GM12878 (cell line): ENCODE data around the gene ZNF227. TPM values are rescaled to one million over a fixed set of nuclear protein-coding genes. Genes with fewer than 3 reads are reported as not detected.

ENCODE experiments used
- EZH2 ChIP-seq: IDR thresholded peaks from 2 replicates; pipeline ENCODE4 v1.6.1; 2012; ENCODE audit warnings: low read depth, mild to moderate bottlenecking, control low read depth, inconsistent platforms, low read length, borderline replicate concordance; ENCODE audit not compliant: control insufficient read depth
- GATAD2B ChIP-seq: fragments of 450-650 bp; conservative IDR thresholded peaks from 2 replicates; pipeline ENCODE4 v1.6.1; 2017; ENCODE audit warnings: low read depth, mild to moderate bottlenecking, moderate library complexity
- JUNB ChIP-seq: IDR thresholded peaks from 2 replicates; pipeline ENCODE4 v1.6.1; 2016; ENCODE audit warnings: antibody characterized with exemption, mild to moderate bottlenecking
- MLLT1 ChIP-seq: fragments of 450-650 bp; IDR thresholded peaks from 2 replicates; pipeline ENCODE4 v1.6.1; 2016; ENCODE audit warnings: mild to moderate bottlenecking
- MYC ChIP-seq: IDR thresholded peaks from 2 replicates; pipeline ENCODE4 v1.6.1; 2011; ENCODE audit warnings: mild to moderate bottlenecking, low read length, moderate library complexity, inconsistent platforms; ENCODE audit not compliant: insufficient read depth, insufficient replicate concordance, insufficient read length, severe bottlenecking
- NFIC ChIP-seq: IDR thresholded peaks from 2 replicates; pipeline ENCODE4 v1.6.1; 2012; ENCODE audit warnings: low read depth, mild to moderate bottlenecking, inconsistent platforms, low read length, moderate library complexity
- NR2C1 ChIP-seq: fragments of 450-650 bp; IDR thresholded peaks from 2 replicates; pipeline ENCODE4 v1.6.1; 2017; ENCODE audit warnings: antibody characterized with exemption, mild to moderate bottlenecking, moderate library complexity
- NR2C2 ChIP-seq: IDR thresholded peaks from 2 replicates; pipeline ENCODE4 v1.6.1; 2011; ENCODE audit warnings: borderline replicate concordance, low read depth; ENCODE audit not compliant: control insufficient read depth, insufficient read length
- NRF1 ChIP-seq: conservative IDR thresholded peaks from 2 replicates; pipeline ENCODE4 v1.6.1; 2011; ENCODE audit warnings: mild to moderate bottlenecking, low read depth, low read length, improper control_type of control experiment
- RAD21 ChIP-seq: IDR thresholded peaks from 2 replicates; pipeline ENCODE4 v1.6.1; 2011; ENCODE audit warnings: mild to moderate bottlenecking, low read depth, low read length, moderate library complexity; ENCODE audit not compliant: insufficient read depth
- RELB ChIP-seq: fragments of 450-650 bp; IDR thresholded peaks from 2 replicates; pipeline ENCODE4 v1.6.1; 2017; ENCODE audit warnings: low read depth, mild to moderate bottlenecking, moderate library complexity
- SRF ChIP-seq, 2 experiments: IDR thresholded peaks; 2 replicates each; pipeline ENCODE4 v1.6.1; 2011; ENCODE audit warnings: low read depth in 2 of 2, low read length in 2 of 2, mild to moderate bottlenecking in 1 of 2, moderate library complexity in 1 of 2
- TCF12 ChIP-seq: IDR thresholded peaks from 2 replicates; pipeline ENCODE4 v1.6.1; 2011; ENCODE audit warnings: low read depth, mild to moderate bottlenecking, low read length
- ZBED1 ChIP-seq: IDR thresholded peaks from 2 replicates; pipeline ENCODE4 v1.6.1; 2016; ENCODE audit warnings: borderline replicate concordance
- ZBTB11 ChIP-seq: fragments of 450-650 bp; formaldehyde crosslinking; IDR thresholded peaks from 2 replicates; pipeline ENCODE4 v1.5.0; 2022; ENCODE audit warnings: mild to moderate bottlenecking, missing genetic modification characterization
- ZNF274 ChIP-seq: IDR thresholded peaks from one replicate; pipeline ENCODE4 v1.8.0; 2011; ENCODE audit not compliant: insufficient read length, insufficient read depth
- polyA plus RNA-seq, 11 experiments: library from polyadenylated mRNA; depleted of rRNA in 4 of 11; unstranded in 6 of 11; stranded (reverse) in 5 of 11; fragments of >200 nt; fragmentation: Nextera tagmentation in 4 of 11; fragmentation: Illumina TruSeq in 1 of 11; extraction: Ambion mirVana in 4 of 11; extraction: Trizol in 1 of 11; gene quantifications; 1 replicate in 1 of 11; 2 replicates in 10 of 11; pipeline versions ENCODE4 v1.2.1 to v1.2.3, GENCODE V29; 2011 to 2016; ENCODE audit warnings: inconsistent platforms in 2 of 11, missing spikeins in 2 of 11, low read depth in 1 of 11
- total RNA-seq, 4 experiments: library from RNA; depleted of rRNA in 3 of 4; stranded (reverse); fragments of >200 nt in 3 of 4; fragmentation: Illumina TruSeq in 1 of 4; extraction: Trizol in 1 of 4; gene quantifications; 2 replicates each; pipeline versions ENCODE4 v1.2.1 to v1.2.3, GENCODE V29; 2013 to 2021
- TF ChIP-seq, protein P1 (sequence below): fragments of 450-650 bp; IDR thresholded peaks from 2 replicates; pipeline ENCODE4 v1.6.1; 2017; ENCODE audit warnings: borderline replicate concordance
- TF ChIP-seq, protein P2 (sequence below): IDR thresholded peaks from 2 replicates; pipeline ENCODE4 v1.6.1; 2012; ENCODE audit warnings: low read depth, low read length, improper control_type of control experiment
- TF ChIP-seq, protein P3 (sequence below): IDR thresholded peaks from 2 replicates; pipeline ENCODE4 v1.6.1; 2012; ENCODE audit warnings: low read length, inconsistent platforms

The ZNF227 gene
- total and polyA plus RNA-seq, 10 of the 15 experiments (the other 5 are each of a cell fraction or from before 2014, with no cell fraction given): 4.3 to 22.9 (median 13.0) TPM

DNA sequence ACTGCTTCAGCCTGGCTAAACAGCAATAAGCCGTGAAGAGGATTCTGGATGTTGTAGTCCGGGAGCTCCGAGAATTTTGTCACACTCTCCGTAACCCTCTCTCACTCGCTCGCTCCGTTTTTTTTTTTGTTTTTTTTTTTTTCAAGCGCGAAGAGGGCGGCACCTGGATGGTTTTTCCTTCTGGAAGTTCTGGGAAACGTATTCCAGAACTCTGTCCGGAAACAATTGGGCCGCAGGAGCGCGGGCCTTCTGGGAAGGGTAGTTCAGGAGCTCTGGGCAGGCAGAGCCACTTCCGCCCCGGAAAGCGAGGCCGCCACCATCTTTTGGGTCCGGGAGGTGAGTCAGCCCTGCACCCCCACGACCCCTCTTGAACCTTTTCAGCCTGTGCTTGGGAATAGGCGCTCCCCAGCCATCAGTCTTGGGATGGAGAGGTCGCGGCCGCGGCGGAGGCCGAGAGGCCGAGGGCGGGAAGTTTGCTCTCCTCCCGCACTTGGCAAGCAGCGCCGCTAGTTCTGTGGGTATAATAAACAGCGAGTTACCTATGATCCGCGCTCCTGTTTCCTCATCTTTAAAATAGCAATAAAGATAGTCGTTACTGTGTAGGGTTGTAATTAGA lies at the start of gene ZNF227 (continued):
- TF ChIP-seq MYC: no peak
- TF ChIP-seq NRF1: no peak
- no peak for TF ChIP-seq NFIC
- TF ChIP-seq ZBED1: no peak
- no peak; the same call in 1 of the 2 replicates for TF ChIP-seq GATAD2B
- TF ChIP-seq RELB: peak; percentile 84
- TF ChIP-seq, protein P1, sequence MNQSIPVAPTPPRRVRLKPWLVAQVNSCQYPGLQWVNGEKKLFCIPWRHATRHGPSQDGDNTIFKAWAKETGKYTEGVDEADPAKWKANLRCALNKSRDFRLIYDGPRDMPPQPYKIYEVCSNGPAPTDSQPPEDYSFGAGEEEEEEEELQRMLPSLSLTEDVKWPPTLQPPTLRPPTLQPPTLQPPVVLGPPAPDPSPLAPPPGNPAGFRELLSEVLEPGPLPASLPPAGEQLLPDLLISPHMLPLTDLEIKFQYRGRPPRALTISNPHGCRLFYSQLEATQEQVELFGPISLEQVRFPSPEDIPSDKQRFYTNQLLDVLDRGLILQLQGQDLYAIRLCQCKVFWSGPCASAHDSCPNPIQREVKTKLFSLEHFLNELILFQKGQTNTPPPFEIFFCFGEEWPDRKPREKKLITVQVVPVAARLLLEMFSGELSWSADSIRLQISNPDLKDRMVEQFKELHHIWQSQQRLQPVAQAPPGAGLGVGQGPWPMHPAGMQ: no peak; the same call in 1 of the 2 replicates
- TF ChIP-seq ZNF274: no peak
- TF ChIP-seq, protein P2, sequence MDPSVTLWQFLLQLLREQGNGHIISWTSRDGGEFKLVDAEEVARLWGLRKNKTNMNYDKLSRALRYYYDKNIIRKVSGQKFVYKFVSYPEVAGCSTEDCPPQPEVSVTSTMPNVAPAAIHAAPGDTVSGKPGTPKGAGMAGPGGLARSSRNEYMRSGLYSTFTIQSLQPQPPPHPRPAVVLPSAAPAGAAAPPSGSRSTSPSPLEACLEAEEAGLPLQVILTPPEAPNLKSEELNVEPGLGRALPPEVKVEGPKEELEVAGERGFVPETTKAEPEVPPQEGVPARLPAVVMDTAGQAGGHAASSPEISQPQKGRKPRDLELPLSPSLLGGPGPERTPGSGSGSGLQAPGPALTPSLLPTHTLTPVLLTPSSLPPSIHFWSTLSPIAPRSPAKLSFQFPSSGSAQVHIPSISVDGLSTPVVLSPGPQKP: peak; percentile 87
- 0 out of 2 replicates have a peak, but pooled peaks have one; percentile 24 for TF ChIP-seq JUNB
- TF ChIP-seq EZH2: no peak
- peak; percentile 94 for TF ChIP-seq NR2C1
- TF ChIP-seq, protein P3, sequence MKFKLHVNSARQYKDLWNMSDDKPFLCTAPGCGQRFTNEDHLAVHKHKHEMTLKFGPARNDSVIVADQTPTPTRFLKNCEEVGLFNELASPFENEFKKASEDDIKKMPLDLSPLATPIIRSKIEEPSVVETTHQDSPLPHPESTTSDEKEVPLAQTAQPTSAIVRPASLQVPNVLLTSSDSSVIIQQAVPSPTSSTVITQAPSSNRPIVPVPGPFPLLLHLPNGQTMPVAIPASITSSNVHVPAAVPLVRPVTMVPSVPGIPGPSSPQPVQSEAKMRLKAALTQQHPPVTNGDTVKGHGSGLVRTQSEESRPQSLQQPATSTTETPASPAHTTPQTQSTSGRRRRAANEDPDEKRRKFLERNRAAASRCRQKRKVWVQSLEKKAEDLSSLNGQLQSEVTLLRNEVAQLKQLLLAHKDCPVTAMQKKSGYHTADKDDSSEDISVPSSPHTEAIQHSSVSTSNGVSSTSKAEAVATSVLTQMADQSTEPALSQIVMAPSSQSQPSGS: no peak
- TF ChIP-seq TCF12: peak; percentile 38; the same call in 1 of the 2 replicates
- TF ChIP-seq NR2C2: no peak
- peak; percentile 63; the same call in 1 of the 2 replicates for TF ChIP-seq MLLT1
- no peak for TF ChIP-seq RAD21
- TF ChIP-seq SRF (IDR thresholded peaks at IDR 0.05; ENCODE audit: low read depth in 2 of 2, low read length in 2 of 2): no peak
- TF ChIP-seq ZBTB11: no peak
